Prostate gland (tissue), 2 donors: Measurements from ENCODE around the gene LPIN3. TPM values are rescaled to one million over a fixed set of nuclear protein-coding genes. Genes with fewer than 3 reads are reported as not detected.
A peak's percentile ranks its signal among the peaks of the same experiment; 100 is the strongest.

Experiments
- DNase-seq: peaks from one replicate; pipeline ENCODE4 v3.0.0-alpha.2; 2019; ENCODE audit warnings: low spot score
- H3K27ac ChIP-seq, 2 donors: fragments of 200-600 bp; sonication (generic); 2 replicates each; pipeline ENCODE4 v1.5.1; 2017 to 2019
- H3K27me3 ChIP-seq: fragments of 200-600 bp; sonication (generic); replicated peaks from 2 replicates; pipeline ENCODE4 v1.5.1; 2019; ENCODE audit not compliant: insufficient read depth
- H3K36me3 ChIP-seq, 2 donors: fragments of 200-600 bp; sonication (generic); 1 replicate in 1 of 2; 2 replicates in 1 of 2; pipeline versions ENCODE4 v1.5.1 to v1.8.1; 2017 to 2019
- H3K4me1 ChIP-seq: fragments of 200-600 bp; sonication (generic); replicated peaks from 2 replicates; pipeline ENCODE4 v1.5.1; 2019
- H3K4me3 ChIP-seq, 2 donors: fragments of 200-600 bp; sonication (generic); 2 replicates each; pipeline ENCODE4 v1.5.1; 2017 to 2019
- H3K9me3 ChIP-seq: fragments of 200-600 bp; sonication (generic); 2 replicates; pipeline ENCODE4 v1.5.1; 2017
- POLR2A ChIP-seq: fragments of 450-650 bp; IDR thresholded peaks from one replicate; pipeline ENCODE4 v1.6.1; 2016; ENCODE audit warnings: antibody characterized with exemption, mild to moderate bottlenecking
- POLR2AphosphoS5 ChIP-seq: sonication (generic); formaldehyde crosslinking; IDR thresholded peaks from one replicate; pipeline ENCODE4 v1.6.1; 2017; ENCODE audit warnings: antibody characterized with exemption
- WGBS: methylation state at CpG from one replicate; pipeline ENCODE4 v1.1.5; 2018; 5-methylcytosine and 5-hydroxymethylcytosine counted together
- intact Hi-C: fragments of 100-400 bp; cut with DNase I; formaldehyde crosslinking; loops from one replicate; pipeline ENCODE4 v1.14.2; 2022
- total RNA-seq, 2 donors: library from RNA; depleted of rRNA; stranded (reverse); fragments of >200 nt; gene quantifications; one replicate each; pipeline ENCODE4 v1.1.0, GENCODE V29; 2016
- TF ChIP-seq, protein P1 (sequence below), 4 experiments: fragments of 200-600 bp in 2 of 4; fragments of 450-650 bp in 2 of 4; sonication (generic) in 2 of 4; IDR thresholded peaks; 1 replicate in 3 of 4; 2 replicates in 1 of 4; pipeline ENCODE4 v1.5.1; 2016 to 2019; ENCODE audit warnings: antibody characterized with exemption in 4 of 4, mild to moderate bottlenecking in 2 of 4, moderate library complexity in 2 of 4

Gene LPIN3
- total RNA-seq, 2 donors from 2014 or later, result 16.2 to 30.4 TPM

- Histone ChIP-seq H3K36me3 (peaks cover 0 to under 1% of the 10 kb centered on the region in 2 donors), H3K27ac (no peak overlapping the region), H3K9me3 (no peaks in the 10 kb centered on the region), H3K4me3 (no peak overlapping the region), H3K4me1 (peaks cover 4% of the 10 kb centered on the region), H3K27me3 (no peaks in the 10 kb centered on the region)
- DNase-seq, result peak; percentile 69
- intact Hi-C loops, result loop anchor here (5.0 kb wide), 1 partner anchor 68 kb away; no protein-coding TSS in a partner anchor
- 73% methylated on average over 2 of the region's 4 CpGs for WGBS
- TF ChIP-seq POLR2AphosphoS5, result peak; percentile 66
- TF ChIP-seq POLR2A, result no peak
- TF ChIP-seq, protein P1, sequence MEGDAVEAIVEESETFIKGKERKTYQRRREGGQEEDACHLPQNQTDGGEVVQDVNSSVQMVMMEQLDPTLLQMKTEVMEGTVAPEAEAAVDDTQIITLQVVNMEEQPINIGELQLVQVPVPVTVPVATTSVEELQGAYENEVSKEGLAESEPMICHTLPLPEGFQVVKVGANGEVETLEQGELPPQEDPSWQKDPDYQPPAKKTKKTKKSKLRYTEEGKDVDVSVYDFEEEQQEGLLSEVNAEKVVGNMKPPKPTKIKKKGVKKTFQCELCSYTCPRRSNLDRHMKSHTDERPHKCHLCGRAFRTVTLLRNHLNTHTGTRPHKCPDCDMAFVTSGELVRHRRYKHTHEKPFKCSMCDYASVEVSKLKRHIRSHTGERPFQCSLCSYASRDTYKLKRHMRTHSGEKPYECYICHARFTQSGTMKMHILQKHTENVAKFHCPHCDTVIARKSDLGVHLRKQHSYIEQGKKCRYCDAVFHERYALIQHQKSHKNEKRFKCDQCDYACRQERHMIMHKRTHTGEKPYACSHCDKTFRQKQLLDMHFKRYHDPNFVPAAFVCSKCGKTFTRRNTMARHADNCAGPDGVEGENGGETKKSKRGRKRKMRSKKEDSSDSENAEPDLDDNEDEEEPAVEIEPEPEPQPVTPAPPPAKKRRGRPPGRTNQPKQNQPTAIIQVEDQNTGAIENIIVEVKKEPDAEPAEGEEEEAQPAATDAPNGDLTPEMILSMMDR (IDR thresholded peaks at IDR 0.05), result no peak
Measured at GRCh38 chr20:41344477-41344876, 3.9 kb downstream of the LPIN3 start.

DNA sequence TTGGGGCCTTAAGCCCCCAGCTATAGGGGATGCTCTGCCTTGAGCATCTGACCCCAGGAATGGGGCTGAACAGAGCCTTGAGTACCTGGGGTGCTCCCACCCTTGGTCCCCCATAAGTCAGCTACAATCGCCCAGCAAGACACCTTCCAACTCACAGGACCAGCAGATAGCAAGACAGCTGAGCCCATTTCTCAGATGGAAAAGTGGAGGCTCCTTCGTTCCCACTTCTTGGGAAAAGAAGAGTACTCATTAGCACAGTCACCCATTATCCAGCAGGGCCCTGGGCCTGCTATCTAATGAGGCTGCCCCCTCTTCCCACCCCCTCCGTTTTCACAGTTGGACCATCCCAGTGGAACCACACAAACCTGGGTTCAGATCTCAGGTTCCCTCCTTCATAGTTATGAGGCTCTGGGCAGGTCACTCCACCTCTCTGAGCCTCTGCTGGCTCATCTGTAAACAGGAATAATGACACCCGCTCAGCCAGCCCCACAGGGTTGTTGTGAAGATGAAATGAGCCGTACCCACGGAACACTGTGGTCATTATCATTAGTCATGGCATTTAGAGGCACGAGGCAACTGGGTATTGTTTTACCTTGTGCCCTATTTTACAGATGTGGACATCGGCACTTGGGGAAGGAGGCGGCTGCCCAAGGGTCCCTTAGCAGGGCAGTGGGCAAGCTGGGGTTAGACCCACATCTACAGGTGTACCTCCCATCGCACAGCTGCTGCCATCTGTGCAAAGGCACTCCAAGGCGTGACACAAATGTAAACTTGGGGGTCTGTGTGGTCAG, 4.5 kb downstream of the LPIN3 start:
- Histone ChIP-seq H3K27ac (no peak overlapping the region), H3K27me3 (no peaks in the 10 kb centered on the region), H3K4me3 (no peak overlapping the region), H3K36me3 (peaks cover 0 to 5% of the 10 kb centered on the region in 2 donors), H3K4me1 (peaks cover 4% of the 10 kb centered on the region), H3K9me3 (no peaks in the 10 kb centered on the region)
- WGBS, result 86% methylated on average over 11 of the region's 11 CpGs
- DNase-seq, result no peak
- TF ChIP-seq POLR2A (no peak), POLR2AphosphoS5 (no peak)
- TF ChIP-seq, protein P1 (IDR thresholded peaks at IDR 0.05), result no peak
- intact Hi-C loops, result loop anchor here (5.0 kb wide), 1 partner anchor 67 kb away; no protein-coding TSS in a partner anchor

- 92% methylated on average over 16 of the region's 17 CpGs for WGBS
- intact Hi-C loops, result no loop called here
- TF ChIP-seq, protein P1 (IDR thresholded peaks at IDR 0.05), result no peak
- TF ChIP-seq POLR2AphosphoS5 (no peak), POLR2A (no peak)
- no peaks in the 10 kb centered on the region for H3K9me3 ChIP-seq
- H3K36me3 ChIP-seq, result peaks cover 0 to 5% of the 10 kb centered on the region in 2 donors
- H3K27me3 ChIP-seq, result no peaks in the 10 kb centered on the region
- no peak for DNase-seq
- H3K4me1 ChIP-seq, result peaks cover 4% of the 10 kb centered on the region
- no peak overlapping the region for H3K4me3 ChIP-seq
- no peak overlapping the region for H3K27ac ChIP-seq
Measured at GRCh38 chr20:41345729-41346067, 5.1 kb downstream of the LPIN3 start.

- Histone ChIP-seq H3K36me3 (peaks cover 0 to 5% of the 10 kb centered on the region in 2 donors), H3K27ac (no peak overlapping the region), H3K4me1 (no peaks in the 10 kb centered on the region), H3K27me3 (no peaks in the 10 kb centered on the region), H3K9me3 (no peaks in the 10 kb centered on the region), H3K4me3 (no peak overlapping the region)
- intact Hi-C loops, result no loop called here
- DNase-seq, result no peak
- WGBS, result 77% methylated on average over 13 of the region's 13 CpGs
- TF ChIP-seq, protein P1 (IDR thresholded peaks at IDR 0.05), result no peak
- TF ChIP-seq POLR2AphosphoS5 (no peak), POLR2A (no peak)
Measured at GRCh38 chr20:41347523-41348429, 7.2 kb downstream of the LPIN3 start.
